ENCODE data around the gene SLC10A6.
"Not testable (repeated sequence)": the region's sequence is repeated elsewhere in the genome, so short reads cannot be mapped to it uniquely, and the experiment has no call there.

SLC10A6 gene

DNA sequence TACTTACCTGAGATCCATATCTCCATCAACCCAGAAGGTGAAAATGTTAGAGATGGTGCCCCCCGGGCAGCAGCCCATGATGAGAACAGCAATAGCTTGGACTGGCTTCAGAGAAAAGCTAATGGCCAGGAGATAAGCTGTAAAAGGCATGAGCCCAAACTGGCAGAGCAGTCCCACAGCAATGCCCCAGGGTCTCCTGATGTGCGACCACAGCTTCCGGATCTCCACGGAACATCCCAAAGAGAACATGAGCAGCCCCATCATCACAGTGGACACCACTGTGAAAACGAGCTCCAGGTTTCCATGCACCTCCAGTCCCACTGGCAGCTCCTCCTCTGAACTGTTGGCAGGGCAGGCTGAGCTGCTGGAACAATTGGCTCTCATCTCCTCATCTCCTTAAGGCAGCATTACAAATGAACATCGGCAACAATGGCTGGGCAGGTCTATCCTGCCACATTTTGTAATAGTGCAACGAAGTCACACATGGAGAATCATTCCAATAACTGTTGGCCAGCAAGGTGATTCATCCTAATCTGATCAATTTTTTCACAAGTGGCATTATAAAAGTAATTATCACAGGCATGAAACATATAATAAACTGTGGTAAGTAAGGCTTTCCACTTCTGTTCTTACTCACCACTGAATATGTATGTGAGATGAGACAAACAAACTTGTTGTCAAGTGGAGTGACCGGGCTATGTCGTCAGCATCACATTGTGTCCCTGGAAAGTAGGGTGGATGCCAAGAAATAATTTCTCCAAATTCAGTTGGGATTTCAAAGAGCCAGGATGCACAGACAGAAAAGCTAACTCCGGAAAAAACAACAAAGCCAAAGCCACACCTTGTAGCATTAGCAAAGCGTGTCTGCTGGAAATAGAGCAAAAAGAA is at the start of gene SLC10A6:
Gene SLC10A6, minus strand, starts transcription at position 653 of the 888 bp plus-strand sequence. Its CDS starts 269 bp downstream, at position 384.
- no peak for DNase-seq (ENCODE audit: low read depth in 2 of 2)

GRCh38 chr4:86898562-86898961 is 49.4 kb upstream of the SLC10A6 start:
- no peak for DNase-seq (ENCODE audit: low read depth in 2 of 2)

GRCh38 chr4:86896596-86896995 is 47.4 kb upstream of the SLC10A6 start:
- DNase-seq (ENCODE audit: low read depth in 2 of 2) = no peak

DNA sequence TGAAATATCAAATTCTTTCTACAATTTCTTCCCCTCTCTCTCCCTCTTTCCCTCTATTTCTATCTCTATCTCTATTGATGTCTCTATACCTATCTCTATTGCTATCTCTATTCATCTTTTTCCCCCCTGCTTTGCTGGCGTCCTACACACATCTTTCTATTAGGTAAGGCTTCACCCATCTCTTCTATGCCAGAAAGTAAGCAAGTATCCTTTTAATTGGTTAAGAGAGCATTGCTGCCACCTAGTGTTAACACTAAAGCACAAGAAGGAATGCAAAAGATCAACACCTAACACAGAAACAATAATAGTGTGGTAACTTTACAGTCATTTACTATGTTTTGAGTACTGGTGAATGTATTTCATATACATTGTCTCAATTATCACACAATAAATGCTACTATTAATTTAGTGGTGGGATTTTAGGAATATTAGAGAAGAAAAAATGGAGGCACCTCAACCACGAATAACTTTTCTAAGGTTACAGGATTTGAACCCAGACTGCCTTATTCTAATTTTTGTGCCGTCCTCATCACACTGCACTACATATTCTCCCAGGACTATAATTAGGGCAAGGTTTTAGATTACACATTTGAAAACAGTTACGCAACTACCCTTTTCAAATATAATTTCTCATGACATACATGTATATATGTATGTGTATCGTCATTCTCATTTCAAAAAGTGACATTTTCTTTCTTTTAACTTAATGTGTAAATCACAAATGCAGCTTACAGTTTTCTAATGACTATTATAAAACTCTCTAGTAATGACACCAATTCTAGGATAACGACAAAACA is 46.7 kb upstream of the SLC10A6 start:
- DNase-seq (ENCODE audit: low read depth in 2 of 2) = no peak

DNA sequence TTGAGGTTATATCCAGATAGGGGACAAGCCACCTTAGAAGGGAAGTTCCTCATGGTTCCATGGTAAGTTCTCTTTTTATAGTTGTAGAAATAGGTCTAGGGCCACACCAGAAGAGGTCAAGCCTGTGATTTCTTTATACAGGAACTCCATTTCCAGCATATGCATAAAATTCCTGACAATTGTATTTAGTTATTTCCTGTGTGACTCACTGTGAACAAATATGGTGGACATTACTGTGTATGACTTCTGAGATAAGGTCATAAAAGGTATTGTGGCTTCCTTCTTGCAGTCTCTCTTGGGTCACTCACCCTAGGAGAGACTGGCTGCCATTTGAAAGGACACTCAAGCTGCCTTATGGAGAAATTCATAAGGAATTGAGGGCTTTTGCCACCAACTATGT is 45.3 kb upstream of the SLC10A6 start:
- DNase-seq (ENCODE audit: low read depth in 2 of 2) = no peak

DNA sequence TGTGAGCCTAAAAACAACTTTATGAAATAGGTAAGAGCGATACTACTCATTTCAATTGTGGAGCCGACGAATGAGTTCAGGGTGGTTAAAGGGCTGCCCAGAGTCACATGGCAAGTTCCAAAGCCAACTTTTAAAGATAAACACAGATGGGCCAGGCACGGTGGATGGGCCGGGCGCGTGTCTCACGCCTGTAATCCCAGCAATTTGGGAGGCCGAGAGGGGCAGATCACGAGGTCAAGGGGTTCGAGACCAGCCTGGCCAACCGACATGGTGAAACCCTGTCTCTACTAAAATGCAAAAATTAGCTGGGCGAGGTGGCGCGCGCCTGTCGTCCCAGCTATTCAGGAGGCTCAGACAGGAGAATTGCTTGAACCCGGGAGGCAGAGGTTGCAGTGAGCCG is 44.0 kb upstream of the SLC10A6 start:
- DNase-seq (ENCODE audit: low read depth in 2 of 2) = no peak

- no peak for DNase-seq (ENCODE audit: low read depth in 2 of 2)
Observed at GRCh38 chr4:86892636-86892960, 43.4 kb upstream of the SLC10A6 start.

DNA sequence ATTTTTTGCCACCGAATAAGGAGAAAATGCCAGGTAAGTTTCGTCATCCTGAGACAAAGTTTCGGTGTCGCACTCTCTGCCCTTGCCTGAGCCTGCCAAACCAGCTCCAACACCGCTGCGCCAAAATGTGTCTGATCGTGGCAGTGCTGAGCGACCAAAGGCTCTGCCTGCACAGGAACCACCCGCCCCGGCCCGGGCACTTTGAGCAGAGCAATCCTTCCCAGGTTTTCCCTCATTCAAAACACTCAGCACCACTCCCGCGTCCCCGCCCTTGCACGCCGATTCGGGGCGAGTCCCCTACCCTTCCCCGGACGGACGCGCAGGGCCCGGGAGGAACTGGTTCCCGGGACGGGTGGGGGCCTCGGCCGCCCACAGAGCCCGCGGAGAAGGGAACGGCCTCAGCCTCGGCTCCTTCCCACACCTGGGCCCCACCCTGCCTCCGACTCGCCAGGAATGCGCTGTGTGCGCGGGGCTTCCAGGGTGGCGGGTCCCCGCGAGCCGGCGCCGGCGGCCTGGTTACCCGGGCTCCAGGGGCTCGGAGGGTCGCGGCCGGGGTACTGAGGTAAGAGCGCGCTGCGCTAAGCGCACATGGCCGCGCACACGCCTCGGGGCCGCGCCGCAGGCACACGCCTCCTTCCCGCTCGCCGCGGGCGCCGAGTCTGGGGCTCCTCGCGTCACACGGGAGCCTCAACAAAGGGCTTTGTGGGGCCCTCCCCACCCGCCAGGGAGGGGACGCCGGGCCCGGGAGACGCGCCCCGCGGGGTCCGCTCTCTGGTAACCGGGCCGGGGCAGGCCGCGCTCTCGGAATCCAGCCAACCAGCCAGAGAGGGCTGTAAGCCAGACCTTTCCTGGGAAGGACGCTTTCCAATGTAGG is 42.8 kb upstream of the SLC10A6 start, which contains the start of gene C4orf36:
Gene C4orf36, minus strand, starts transcription at position 661 of the 874 bp plus-strand sequence. CDS start 902 bp downstream, outside the sequence.
- DNase-seq (ENCODE audit: low read depth in 2 of 2) = no peak

- DNase-seq (ENCODE audit: low read depth in 2 of 2) = no peak
Observed at GRCh38 chr4:86890790-86891189, 41.6 kb upstream of the SLC10A6 start.

GRCh38 chr4:86879641-86880040 is 30.5 kb upstream of the SLC10A6 start:
- no peak for DNase-seq (ENCODE audit: low read depth in 2 of 2)

DNA sequence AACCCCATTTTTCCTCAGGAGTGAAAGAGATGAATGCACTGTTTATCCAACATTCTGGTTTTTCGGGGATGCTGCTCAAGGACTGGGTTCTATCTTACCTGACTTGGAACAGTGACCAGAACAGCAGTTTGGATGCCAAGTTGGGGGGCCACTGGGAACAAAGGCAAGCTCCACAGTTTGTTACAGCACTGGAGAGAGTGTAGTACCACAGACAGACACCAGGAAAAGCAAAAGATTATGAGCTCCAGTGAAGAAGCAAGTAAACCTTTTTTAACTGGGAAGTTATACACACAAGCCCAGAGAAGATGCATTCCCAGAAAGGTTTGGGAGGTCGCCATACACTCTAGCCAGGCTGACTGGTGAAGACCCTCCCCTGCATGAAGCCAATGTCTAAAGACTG is 29.5 kb upstream of the SLC10A6 start:
- DNase-seq (ENCODE audit: low read depth in 2 of 2) = no peak

DNA sequence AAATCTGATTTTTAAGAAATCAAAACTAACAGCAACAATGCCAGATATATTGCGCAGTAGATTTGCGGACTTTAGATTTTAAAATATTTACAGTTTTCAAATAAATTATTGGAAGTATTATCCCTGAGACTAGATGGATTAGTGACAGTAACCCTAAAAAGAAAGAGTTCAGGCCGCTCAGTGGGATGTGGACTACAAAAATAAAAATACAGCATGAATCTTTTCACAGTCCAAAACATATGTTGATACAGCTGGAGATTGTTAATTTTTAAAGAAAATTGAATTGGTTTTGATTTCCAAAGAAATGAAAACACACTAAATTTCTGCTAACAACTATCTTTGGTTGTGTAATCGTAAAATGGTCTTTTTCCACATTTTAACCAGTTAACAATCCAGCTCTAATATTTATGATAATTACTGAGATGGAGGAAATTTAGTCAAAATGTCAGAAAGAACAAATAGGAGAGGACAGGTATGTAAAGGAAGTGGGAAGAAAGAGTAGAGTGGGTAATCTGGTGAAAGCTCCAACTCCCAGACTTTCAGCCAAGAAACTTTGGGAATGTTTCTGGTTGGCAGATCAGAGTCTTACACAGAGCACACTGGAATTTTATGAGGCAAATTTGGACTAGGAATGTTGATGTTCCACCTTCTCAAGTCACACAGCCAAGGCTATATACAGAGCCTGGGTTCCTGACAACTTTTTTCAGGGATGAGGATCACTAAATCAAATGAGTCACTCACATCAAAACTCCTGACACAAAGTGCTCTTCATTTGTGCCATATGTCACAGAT is 27.9 kb upstream of the SLC10A6 start:
- no peak for DNase-seq (ENCODE audit: low read depth in 2 of 2)

DNA sequence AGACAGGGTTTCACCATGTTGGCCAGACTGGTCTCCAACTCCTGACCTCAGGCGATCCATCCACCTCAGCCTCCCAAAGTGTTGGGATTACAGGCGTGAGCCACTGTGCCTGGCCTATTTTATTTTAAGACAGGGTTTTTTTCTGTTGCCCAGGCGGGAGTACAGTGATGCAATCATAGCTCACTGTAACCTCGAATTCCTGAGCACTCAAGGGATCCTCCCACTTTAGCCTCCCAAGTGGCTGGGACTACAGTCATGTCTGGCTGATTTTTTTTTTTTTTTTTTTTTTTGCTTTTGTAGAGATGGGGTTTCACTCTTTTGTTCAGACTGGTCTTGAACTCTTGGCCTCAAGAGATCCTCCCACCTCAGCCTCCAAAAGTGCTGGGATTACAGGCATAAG is 26.3 kb upstream of the SLC10A6 start:
- not testable (repeated sequence) for DNase-seq (ENCODE audit: low read depth in 2 of 2)

DNA sequence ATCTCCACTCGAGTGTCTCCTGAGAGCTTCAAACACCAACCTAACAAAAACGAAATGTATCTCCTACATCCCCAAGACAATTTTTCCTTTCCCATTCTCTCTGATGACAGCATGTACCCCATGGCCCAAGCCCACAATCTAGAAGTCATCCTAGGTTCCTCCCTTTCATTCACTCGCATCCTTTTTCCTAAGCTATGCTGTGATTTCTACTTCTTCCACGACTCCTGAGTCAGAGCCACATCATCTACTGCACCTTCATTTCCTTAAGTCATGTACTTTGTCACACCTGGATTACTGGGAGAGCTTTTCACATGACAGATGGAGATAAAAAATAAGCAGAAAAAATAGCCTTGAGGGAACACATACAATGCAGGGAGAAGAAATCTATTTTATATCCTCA is 23.0 kb upstream of the SLC10A6 start:
- no peak for DNase-seq (ENCODE audit: low read depth in 2 of 2)

- DNase-seq (ENCODE audit: low read depth in 2 of 2) = no peak
Observed at GRCh38 chr4:86870442-86871069, 21.4 kb upstream of the SLC10A6 start.

DNA sequence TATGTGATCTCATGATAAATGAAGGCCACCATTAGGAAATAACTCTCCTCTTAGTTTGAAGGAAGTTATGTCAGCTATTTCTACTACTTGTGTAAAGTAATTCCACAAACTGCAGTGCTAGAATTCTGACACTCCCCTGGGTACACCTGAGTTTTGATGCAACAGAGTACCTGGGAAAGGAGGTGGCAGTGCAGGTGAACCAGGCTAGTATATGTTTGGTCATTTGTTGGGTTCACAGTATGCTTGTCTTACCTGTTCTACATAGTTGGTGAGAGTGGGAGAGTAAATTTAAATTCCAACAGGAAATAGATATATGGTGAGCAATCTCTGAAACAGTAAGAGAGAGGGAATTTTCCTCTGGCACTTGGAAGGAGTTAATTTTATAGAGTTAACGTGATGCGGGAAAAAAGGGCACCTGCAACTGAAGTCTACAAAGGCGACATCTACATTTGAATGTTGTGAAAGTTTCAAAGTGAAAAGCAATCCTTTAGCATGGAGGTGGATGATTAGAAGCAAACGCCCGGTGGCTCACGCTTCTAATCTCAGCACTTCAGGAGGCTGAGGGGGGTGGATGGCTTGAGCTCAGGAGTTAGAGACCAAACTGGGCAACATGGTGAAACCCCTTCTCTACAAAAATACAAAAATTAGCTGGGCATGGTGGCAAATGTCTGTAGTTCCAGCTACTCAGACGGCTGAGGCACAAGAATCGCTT is 8.3 kb upstream of the SLC10A6 start:
- no peak for DNase-seq (ENCODE audit: low read depth in 2 of 2)

DNA sequence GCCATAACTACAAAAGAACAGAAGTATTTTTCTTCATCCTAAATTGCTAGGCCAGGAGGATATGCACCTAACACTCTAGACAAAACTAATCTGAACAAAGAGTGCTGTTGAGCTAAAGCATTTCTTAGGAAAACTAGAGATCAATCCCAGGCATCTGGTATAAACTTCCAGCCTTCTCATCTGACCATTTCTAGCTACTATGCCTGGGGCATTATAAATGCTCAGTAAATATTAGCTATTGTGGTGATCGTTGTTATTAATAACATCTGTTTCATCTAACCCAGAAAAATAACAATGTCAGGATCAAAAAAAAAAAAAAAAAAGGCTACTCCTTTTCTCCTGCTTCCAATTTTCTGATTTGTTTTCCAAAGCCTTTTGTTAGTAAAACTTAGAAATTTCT is 7.7 kb upstream of the SLC10A6 start:
- DNase-seq (ENCODE audit: low read depth in 2 of 2) = no peak

DNA sequence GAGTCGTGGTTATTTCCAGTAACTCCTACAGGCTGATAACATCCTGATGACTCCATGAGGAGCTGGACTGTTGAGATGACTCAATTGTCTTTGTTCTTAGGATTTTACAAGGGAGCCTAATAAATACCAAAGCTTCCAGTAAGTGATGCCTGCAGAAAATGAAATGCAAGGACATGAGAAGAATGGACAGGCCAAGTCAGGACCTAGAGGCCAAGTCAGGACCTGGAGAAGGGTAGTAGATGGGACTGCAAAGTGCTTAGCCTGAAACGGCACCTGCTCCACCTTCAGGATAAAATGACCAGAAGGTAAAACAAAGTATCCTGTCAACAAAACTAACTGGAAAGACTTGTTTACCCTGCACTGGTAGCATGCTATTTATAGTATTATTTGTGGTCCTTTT is 6.4 kb upstream of the SLC10A6 start:
- DNase-seq (ENCODE audit: low read depth in 2 of 2) = no peak

- no peak for DNase-seq (ENCODE audit: low read depth in 2 of 2)
Observed at GRCh38 chr4:86853209-86853608, 4.0 kb upstream of the SLC10A6 start.

GRCh38 chr4:86848136-86848535 is 1.0 kb downstream of the SLC10A6 start:
- DNase-seq (ENCODE audit: low read depth in 2 of 2) = no peak
